Left lung (tissue), 10 donors: ENCODE data around the gene ZNF391. TPM values are rescaled to one million over a fixed set of nuclear protein-coding genes. Genes with fewer than 3 reads are reported as not detected.
"Not testable (repeated sequence)": the region's sequence is repeated elsewhere in the genome, so short reads cannot be mapped to it uniquely, and the experiment has no call there.

Experiments used
- ATAC-seq: fragments of 200-7000 bp; cut with Tn5 transposase; one replicate; pipeline ENCODE4 v1.9.1; 2020; ENCODE audit warnings: moderate library complexity
- DNase-seq, 4 donors: peaks; one replicate each; pipeline ENCODE4 v3.0.0-alpha.2; 2013 to 2020
- H3K27ac ChIP-seq, 2 donors: fragments of 200-600 bp; sonication (generic) in 1 of 2; one replicate each; pipeline versions ENCODE4 v1.5.0 to v1.8.0; 2020 to 2021
- H3K27me3 ChIP-seq, 2 donors: fragments of 200-600 bp; sonication (generic) in 1 of 2; one replicate each; pipeline versions ENCODE4 v1.5.0 to v1.8.0; 2020 to 2021
- H3K36me3 ChIP-seq, 2 donors: fragments of 200-600 bp; sonication (generic) in 1 of 2; one replicate each; pipeline versions ENCODE4 v1.5.0 to v1.8.0; 2020 to 2021
- H3K4me1 ChIP-seq, 2 donors: fragments of 200-600 bp; one replicate each; pipeline ENCODE4 v1.8.0; 2021
- H3K4me3 ChIP-seq, 2 donors: fragments of 200-600 bp; sonication (generic) in 1 of 2; one replicate each; pipeline versions ENCODE4 v1.5.0 to v1.8.0; 2020 to 2021; ENCODE audit warnings: mild to moderate bottlenecking in 1 of 2
- H3K9me3 ChIP-seq, 2 donors: fragments of 200-600 bp; sonication (generic) in 1 of 2; one replicate each; pipeline versions ENCODE4 v1.5.0 to v1.8.0; 2020 to 2021
- CTCF ChIP-seq, 2 donors: fragments of 200-600 bp; sonication (generic) in 1 of 2; IDR thresholded peaks; one replicate each; pipeline versions ENCODE4 v1.5.0 to v1.8.0; 2021; ENCODE audit warnings: antibody characterized with exemption in 2 of 2
- intact Hi-C, 2 donors: fragments of 100-400 bp; cut with DNase I; formaldehyde crosslinking; loops; one replicate each; pipeline versions ENCODE4 v1.11.2 to v1.14.2; 2022
- polyA plus RNA-seq, 6 donors: library from polyadenylated mRNA; unstranded; fragments of 120-200 nt; gene quantifications; one replicate each; pipeline ENCODE4 v1.2.1, GENCODE V29; 2013; ENCODE audit not compliant: insufficient read length in 6 of 6
- total RNA-seq, 2 donors: library from RNA; stranded (reverse); fragmentation: NEBNext Ultra II Directional; extraction: Animal tissue kit (Norgen Biotek cat#: 25700); gene quantifications; one replicate each; pipeline ENCODE4 v1.2.1, GENCODE V29; 2021
- donor health status: DM: no; HTN: yes; CAD: no.
- donor health status: DM: no; HTN: no; CAD: no.

The ZNF391 gene
- total and polyA plus RNA-seq, 8 donors, result 2.5 to 20.3 (median 15.3) TPM

GRCh38 chr6:27368202-27368601 is 20.4 kb upstream of the ZNF391 start:
- intact Hi-C loops, result no loop called here
- Histone ChIP-seq H3K9me3 (peaks cover 0 to 13% of the 10 kb centered on the region in 2 donors), H3K27me3 (no peaks in the 10 kb centered on the region), H3K36me3 (peaks cover 0 to 10% of the 10 kb centered on the region in 2 donors), H3K4me3 (no peak overlapping the region), H3K4me1 (no peaks in the 10 kb centered on the region), H3K27ac (no peak overlapping the region)
- TF ChIP-seq CTCF (IDR thresholded peaks at IDR 0.05), result no peak
- ATAC-seq (no peak), DNase-seq (no peak)

DNA sequence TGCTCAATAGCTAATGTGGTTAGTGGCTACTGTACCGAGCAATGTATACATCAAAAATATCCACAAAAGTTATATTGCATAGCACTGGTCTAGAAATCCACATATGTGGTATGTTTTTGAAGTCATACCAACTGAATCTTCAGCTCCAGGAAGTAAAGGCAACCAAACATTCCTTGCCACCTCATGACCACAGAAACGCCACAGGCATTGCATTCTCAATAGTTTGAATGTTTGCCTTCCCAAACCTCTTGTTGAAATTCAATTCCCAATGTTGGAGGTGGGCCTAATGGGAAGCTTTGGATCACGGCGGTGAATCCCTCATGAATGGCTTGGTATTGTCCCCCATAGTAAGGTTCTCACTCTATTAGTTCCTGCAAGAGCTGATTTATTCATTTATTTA is 18.2 kb upstream of the ZNF391 start:
- TF ChIP-seq CTCF (IDR thresholded peaks at IDR 0.05), result no peak
- intact Hi-C loops, result no loop called here
- Histone ChIP-seq H3K4me3 (no peak overlapping the region), H3K9me3 (peaks cover 0 to 13% of the 10 kb centered on the region in 2 donors), H3K36me3 (peaks cover 0 to 10% of the 10 kb centered on the region in 2 donors), H3K4me1 (peaks cover 2% of the 10 kb centered on the region in 2 donors), H3K27me3 (peaks cover 0 to 18% of the 10 kb centered on the region in 2 donors), H3K27ac (no peak overlapping the region)
- no peak for ATAC-seq
- DNase-seq, result no peak

DNA sequence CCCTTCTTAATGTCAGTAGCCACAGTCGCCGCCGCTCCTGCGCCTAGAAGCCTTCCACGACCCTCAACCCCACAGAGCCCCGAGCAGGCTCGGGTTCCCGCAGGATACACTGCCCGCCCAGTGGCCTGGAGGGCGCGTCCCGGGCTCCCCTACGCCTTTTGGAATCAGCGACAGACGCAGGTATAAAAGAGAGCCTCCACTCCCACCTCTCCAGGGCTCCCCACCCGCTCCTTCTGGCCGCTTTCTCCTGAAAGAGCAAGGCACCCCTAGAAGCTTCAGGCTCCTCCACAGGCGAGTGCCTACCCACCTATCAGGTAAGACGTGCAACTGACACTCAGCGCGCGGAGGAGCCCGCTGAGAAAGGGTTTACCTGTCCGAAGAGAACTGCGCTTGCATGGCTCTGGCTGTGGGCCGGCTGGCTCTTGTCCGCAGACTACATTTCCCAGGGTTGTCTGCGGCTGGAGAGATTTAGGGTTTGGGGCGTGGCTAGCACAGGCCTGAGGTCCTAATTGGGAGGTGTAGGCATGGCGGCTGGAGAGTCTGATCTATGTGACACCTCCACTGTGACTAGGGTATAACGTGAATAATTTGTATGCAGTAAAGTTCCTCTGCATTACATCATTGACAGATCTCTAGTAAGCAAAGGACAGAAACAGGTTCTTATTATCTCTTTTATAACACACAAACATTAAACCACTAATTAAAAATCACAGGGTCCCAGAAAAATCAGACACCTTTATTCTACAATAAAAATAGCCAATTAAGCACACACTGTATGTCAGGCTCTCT is 13.5 kb upstream of the ZNF391 start:
- no peaks in the 10 kb centered on the region for H3K36me3 ChIP-seq
- H3K4me3 ChIP-seq, result peak overlapping the region; percentile 55 to 67
- peaks cover 3 to 5% of the 10 kb centered on the region in 2 donors for H3K4me1 ChIP-seq
- H3K27me3 ChIP-seq, result peaks cover 0 to 21% of the 10 kb centered on the region in 2 donors
- no peaks in the 10 kb centered on the region for H3K9me3 ChIP-seq
- no peak for TF ChIP-seq CTCF (IDR thresholded peaks at IDR 0.05)
- peak; percentile 75 to 88 (median 87) for DNase-seq
- H3K27ac ChIP-seq, result peak overlapping the region; percentile 71 to 73
- intact Hi-C loops, result no loop called here
- ATAC-seq, result peak; percentile 99

DNA sequence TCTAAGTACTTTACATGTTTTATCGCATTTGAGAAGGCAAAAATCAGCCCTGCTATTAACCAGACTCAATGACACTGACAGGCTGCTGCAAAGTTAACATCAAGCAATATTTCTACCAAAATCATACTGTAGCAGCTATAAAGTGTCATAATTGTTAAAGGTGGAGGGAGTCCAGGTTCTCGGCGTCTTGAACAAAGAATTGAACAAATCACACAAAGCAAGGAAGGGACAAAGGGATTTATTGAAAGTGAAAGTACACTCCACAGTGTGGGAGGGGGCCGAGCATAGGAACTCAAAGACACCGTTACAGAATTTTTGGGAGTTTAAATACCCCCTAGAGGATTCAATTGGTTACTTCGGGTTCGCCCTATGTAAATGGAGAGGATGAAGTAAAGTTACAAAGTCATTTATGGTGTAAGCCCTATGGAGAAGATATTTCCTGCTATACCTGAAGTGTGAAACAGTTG is 12.9 kb upstream of the ZNF391 start:
- H3K4me1 ChIP-seq, result peaks cover 3 to 5% of the 10 kb centered on the region in 2 donors
- peaks cover 0 to 5% of the 10 kb centered on the region in 2 donors for H3K9me3 ChIP-seq
- H3K4me3 ChIP-seq, result peak overlapping the region; percentile 55 to 67
- no peak for TF ChIP-seq CTCF (IDR thresholded peaks at IDR 0.05)
- peaks cover 0 to 21% of the 10 kb centered on the region in 2 donors for H3K27me3 ChIP-seq
- DNase-seq (peak in 2 of 4 donors; percentile 24 to 27), ATAC-seq (no peak)
- intact Hi-C loops, result no loop called here
- H3K36me3 ChIP-seq, result no peaks in the 10 kb centered on the region
- no peak overlapping the region for H3K27ac ChIP-seq

- peaks cover 0 to 19% of the 10 kb centered on the region in 2 donors for H3K9me3 ChIP-seq
- ATAC-seq, H3K4me3 ChIP-seq, H3K36me3 ChIP-seq, H3K4me1 ChIP-seq, intact Hi-C loops, DNase-seq, H3K27ac ChIP-seq: not testable (repeated sequence)
- H3K27me3 ChIP-seq, result peaks cover 0 to 34% of the 10 kb centered on the region in 2 donors
These were observed 10.2 kb upstream of the ZNF391 start for GRCh38 chr6:27378406-27378805.

- ATAC-seq, intact Hi-C loops, DNase-seq: not testable (repeated sequence)
These were observed 7.6 kb upstream of the ZNF391 start for GRCh38 chr6:27381001-27381400.

More at GRCh38 chr6:27381001-27381400, 7.6 kb upstream of the ZNF391 start:
- not testable (repeated sequence) for H3K36me3 ChIP-seq, H3K4me3 ChIP-seq, H3K27ac ChIP-seq, H3K4me1 ChIP-seq
- H3K9me3 ChIP-seq, result peaks cover 0 to 22% of the 10 kb centered on the region in 2 donors
- peaks cover 0 to 19% of the 10 kb centered on the region in 2 donors for H3K27me3 ChIP-seq
